ENCODE measurements around the gene PROCR.
"Not testable (repeated sequence)": the region's sequence is repeated elsewhere in the genome, so short reads cannot be mapped to it uniquely, and the experiment has no call there.

PROCR gene

GRCh38 chr20:35165221-35166185 lies 6.4 kb upstream of the PROCR start:
- no peak for DNase-seq

GRCh38 chr20:35166242-35166830 lies 5.5 kb upstream of the PROCR start:
- DNase-seq: no peak

GRCh38 chr20:35167787-35168186 lies 4.1 kb upstream of the PROCR start:
- DNase-seq: no peak

DNA sequence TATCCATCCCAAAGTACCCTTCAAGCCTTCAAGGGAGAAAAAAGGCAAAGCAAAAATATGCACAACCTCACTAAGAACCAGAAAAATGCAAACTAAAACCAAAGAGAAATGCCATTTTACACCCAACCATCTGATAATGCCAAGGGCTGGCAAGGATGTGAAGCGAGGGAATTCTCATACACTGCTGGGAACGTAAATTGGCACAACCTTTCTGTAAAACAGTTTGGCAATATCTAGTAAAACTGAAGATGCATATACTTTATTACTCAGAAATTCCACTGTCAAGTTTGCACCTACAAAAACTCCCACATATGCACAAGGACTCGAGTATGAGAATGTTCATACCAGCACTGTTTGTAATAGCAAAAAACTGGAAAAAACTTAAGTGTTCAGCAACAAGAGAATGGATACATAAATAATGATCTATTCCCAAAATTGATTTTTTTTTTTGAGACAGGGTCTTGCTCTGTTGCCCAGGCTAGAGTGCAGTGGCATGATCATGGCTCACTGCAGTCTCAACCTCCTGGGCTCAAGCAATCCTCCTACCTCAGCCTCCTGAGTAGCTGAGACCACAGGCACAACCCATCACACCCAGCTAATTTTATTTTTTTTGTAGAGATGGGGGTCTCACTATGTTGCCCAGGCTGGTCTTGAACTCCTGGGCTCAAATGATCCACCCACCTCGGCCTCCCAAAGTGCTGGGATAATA lies 3.0 kb upstream of the PROCR start:
- not testable (repeated sequence) for DNase-seq

GRCh38 chr20:35171438-35171752 lies 477 bp upstream of the PROCR start:
- no peak for DNase-seq

GRCh38 chr20:35172434-35172806 lies 548 bp downstream of the PROCR start:
- DNase-seq: no peak

DNA sequence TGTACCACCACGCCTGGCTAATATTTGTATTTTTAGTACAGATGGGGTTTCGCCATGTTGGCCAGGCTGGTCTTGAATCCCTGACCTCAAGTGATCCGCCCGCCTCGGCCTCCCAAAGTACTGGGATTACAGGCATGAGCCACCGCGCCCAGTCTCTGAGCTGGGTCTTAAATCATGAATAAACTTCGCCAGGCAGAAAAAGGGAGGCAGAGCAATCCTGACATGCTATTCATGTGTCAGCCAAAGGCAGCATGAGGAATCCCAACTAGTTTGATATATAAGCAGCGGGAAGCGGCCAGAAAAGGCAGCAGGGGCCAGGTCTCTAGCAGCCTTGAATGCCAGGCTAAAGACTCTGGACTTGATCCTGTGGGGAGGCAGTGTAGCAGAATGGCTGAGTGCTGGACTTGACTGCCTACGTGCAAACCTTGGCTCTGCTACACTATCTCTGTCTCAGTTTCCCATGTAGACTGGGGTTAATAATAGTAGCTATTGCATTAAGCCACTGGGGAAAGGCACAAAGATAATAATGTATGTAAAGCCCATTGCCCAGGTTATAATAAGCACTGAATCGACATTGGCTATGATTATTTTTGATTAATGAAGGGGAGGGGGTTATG lies 1.8 kb downstream of the PROCR start:
- DNase-seq: no peak

GRCh38 chr20:35174458-35175216 lies 2.8 kb downstream of the PROCR start:
- no peak for DNase-seq

GRCh38 chr20:35176132-35176531 lies 4.3 kb downstream of the PROCR start:
- no peak for DNase-seq

- DNase-seq: no peak
Measured at GRCh38 chr20:35179292-35180212, 7.7 kb downstream of the PROCR start.

DNA sequence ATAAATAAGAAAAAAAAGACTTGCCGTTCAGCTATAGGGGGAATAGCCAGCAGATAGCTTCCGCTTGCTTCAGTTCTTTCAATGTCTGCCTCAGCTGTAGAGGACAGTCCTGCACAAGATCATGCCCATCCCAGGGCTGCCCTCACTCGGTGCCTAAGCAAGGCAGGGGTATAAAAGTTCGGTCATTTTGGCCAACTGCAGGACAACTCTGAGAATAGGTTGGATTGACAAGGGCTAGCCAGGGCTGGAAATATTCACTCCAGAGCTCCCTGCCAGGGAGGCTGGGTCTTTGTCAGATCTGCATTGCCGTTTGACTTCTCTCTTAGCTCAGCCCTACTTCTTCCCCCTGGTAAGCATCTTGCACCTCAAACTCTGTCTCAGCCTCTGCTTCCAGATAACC lies 8.4 kb downstream of the PROCR start:
- DNase-seq: no peak

DNA sequence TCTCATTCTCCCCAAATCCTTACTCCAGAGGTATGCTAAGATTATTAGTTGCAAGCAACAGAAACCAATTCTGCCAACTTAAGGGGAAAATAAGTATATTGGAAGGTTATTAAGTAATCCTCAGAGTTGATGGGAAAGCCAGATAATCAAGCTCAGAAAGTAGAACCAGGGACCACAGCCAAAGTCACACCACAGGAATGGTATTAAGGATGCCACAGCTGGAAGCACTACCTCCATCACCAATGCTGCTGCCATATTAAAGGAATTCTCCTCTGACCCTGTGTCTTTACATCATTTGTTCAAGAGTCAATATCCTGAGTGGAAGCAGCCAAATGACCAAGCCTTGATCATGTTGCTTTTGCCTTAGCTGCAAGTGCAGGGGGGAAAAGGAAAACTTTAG lies 9.9 kb downstream of the PROCR start:
- DNase-seq: no peak

GRCh38 chr20:35186691-35187289 lies 14.9 kb downstream of the PROCR start:
- DNase-seq: not testable (repeated sequence)

DNA sequence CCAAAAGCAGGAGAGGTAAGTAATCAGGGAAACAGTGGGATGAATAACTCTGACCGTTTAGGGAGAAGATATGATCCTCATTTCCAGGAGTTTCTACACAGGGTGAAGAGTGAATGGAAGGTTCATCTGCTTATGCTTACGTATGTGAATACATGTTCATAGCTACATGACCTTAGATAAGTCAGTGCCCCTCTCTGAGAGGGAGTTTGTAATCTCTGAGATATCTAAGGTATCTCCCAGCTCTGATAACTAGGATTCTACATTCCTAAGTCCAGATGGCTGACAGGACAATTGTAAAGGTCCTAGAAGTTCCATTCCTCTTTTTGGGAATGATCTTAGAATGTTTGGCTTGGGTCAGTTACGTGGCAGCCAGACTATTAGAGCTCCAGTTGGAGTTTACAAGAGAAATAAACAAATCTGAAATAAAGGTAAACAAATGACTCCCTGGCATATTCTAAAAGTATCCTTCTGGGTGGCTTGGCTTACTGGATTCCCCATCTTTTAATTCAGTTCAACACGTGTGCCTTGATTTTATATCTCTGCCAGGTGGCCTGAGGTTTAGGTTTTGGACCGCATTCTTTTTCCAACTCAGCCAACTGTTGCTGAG lies 15.8 kb downstream of the PROCR start:
- no peak for DNase-seq

GRCh38 chr20:35189223-35189622 lies 17.4 kb downstream of the PROCR start:
- DNase-seq: not testable (repeated sequence)

GRCh38 chr20:35190556-35190955 lies 18.7 kb downstream of the PROCR start:
- DNase-seq: no peak

GRCh38 chr20:35191419-35192117 lies 19.7 kb downstream of the PROCR start:
- DNase-seq: peak in 1 of 3 experiments; percentile 19

DNA sequence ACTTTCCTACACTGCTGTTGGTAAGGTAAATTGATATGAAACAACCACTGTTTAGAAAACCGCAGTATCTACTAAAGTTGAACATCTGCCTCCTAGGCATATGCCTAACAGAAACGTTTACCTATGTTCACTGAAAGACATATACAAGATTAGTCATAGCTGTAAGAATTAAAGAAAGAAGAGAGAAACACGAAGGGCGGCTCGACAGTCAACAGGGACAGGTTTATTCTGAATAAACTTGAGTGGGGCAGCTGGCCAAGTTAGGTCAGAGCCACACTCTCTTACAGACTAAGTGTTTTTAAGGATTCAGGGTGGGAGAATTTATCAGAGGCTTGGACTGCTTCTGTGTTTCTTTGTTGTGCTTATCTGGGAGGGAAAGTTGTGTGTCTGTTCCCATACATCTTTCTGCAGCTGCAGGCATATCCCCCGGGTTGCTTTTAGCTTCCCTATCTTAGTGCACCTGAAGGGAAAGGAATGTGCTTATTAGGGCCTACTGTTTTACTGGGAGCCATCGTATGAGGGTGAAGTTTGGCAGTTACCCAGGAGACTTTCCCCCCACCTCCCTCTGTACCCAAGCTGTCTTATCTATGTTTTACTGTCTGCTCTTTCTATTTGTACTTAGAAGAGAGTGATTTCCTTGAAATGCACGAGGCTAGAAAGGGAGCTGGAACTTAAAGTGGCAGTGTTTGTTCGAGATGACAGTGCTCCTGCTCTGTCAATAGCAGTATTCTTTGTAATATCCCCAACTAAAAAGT lies 20.4 kb downstream of the PROCR start:
- no peak for DNase-seq
